Dendritic cell treated with granulocyte-macrophage colony-stimulating factor and Interleukin-4, amounts not matched to agents 40 ng/mL and 50 ng/mL, for 4 days (primary cell): ENCODE measurements around the gene SLC9A7.

ENCODE experiments used
- H3K27ac Mint-ChIP-seq: one replicate; pipeline ENCODE4 v1.8.0; 2022; ENCODE audit warnings: mild to moderate bottlenecking, mixed read lengths
- H3K27me3 Mint-ChIP-seq: one replicate; pipeline ENCODE4 v1.8.0; 2022; ENCODE audit warnings: mild to moderate bottlenecking, mixed read lengths
- H3K36me3 Mint-ChIP-seq: one replicate; pipeline ENCODE4 v1.8.0; 2022; ENCODE audit warnings: low read depth, mixed read lengths
- H3K4me1 Mint-ChIP-seq: one replicate; pipeline ENCODE4 v1.8.0; 2022; ENCODE audit warnings: low read depth, mixed read lengths
- H3K4me3 Mint-ChIP-seq: one replicate; pipeline ENCODE4 v1.8.0; 2022; ENCODE audit warnings: mild to moderate bottlenecking, moderate library complexity, mixed read lengths
- H3K9me3 Mint-ChIP-seq: one replicate; pipeline ENCODE4 v1.8.0; 2022; ENCODE audit warnings: mixed read lengths
- intact Hi-C: fragments of 100-400 bp; cut with micrococcal nuclease; formaldehyde crosslinking; loops from one replicate; pipeline ENCODE4 v1.15.0; 2022

The SLC9A7 gene

GRCh38 chrX:46676399-46677356 lies 82.2 kb downstream of the SLC9A7 start:
- Mint-ChIP-seq H3K27me3 (no peaks in the 10 kb centered on the region), H3K4me3 (no peak overlapping the region), H3K36me3 (peaks cover 6% of the 10 kb centered on the region), H3K9me3 (no peaks in the 10 kb centered on the region), H3K4me1 (no peaks in the 10 kb centered on the region), H3K27ac (no peak overlapping the region)
- intact Hi-C loops = no loop called here

- intact Hi-C loops = no loop called here
- Mint-ChIP-seq H3K27ac (no peak overlapping the region), H3K9me3 (no peaks in the 10 kb centered on the region), H3K4me3 (no peak overlapping the region), H3K4me1 (no peaks in the 10 kb centered on the region), H3K36me3 (peaks cover 6% of the 10 kb centered on the region), H3K27me3 (no peaks in the 10 kb centered on the region)
These were observed 85.1 kb downstream of the SLC9A7 start for GRCh38 chrX:46673620-46674359.

GRCh38 chrX:46670316-46670715 lies 88.6 kb downstream of the SLC9A7 start:
- Mint-ChIP-seq H3K36me3 (peaks cover 6% of the 10 kb centered on the region), H3K9me3 (no peaks in the 10 kb centered on the region), H3K4me3 (no peak overlapping the region), H3K27me3 (no peaks in the 10 kb centered on the region), H3K27ac (no peak overlapping the region), H3K4me1 (peaks cover 5% of the 10 kb centered on the region)
- intact Hi-C loops = no loop called here

GRCh38 chrX:46666831-46667230 lies 92.1 kb downstream of the SLC9A7 start:
- H3K4me3 Mint-ChIP-seq = no peak overlapping the region
- peaks cover 16% of the 10 kb centered on the region for H3K4me1 Mint-ChIP-seq
- H3K36me3 Mint-ChIP-seq = peaks cover 2% of the 10 kb centered on the region
- H3K9me3 Mint-ChIP-seq = no peaks in the 10 kb centered on the region
- no peak overlapping the region for H3K27ac Mint-ChIP-seq
- no peaks in the 10 kb centered on the region for H3K27me3 Mint-ChIP-seq
- intact Hi-C loops = no loop called here

- Mint-ChIP-seq H3K4me1 (peaks cover 16% of the 10 kb centered on the region), H3K4me3 (no peak overlapping the region), H3K27me3 (no peaks in the 10 kb centered on the region), H3K9me3 (no peaks in the 10 kb centered on the region), H3K36me3 (no peaks in the 10 kb centered on the region), H3K27ac (no peak overlapping the region)
- intact Hi-C loops = no loop called here
These were observed 93.4 kb downstream of the SLC9A7 start for GRCh38 chrX:46665232-46666152.

GRCh38 chrX:46662188-46662958 lies 96.5 kb downstream of the SLC9A7 start:
- Mint-ChIP-seq H3K27ac (no peak overlapping the region), H3K27me3 (no peaks in the 10 kb centered on the region), H3K9me3 (no peaks in the 10 kb centered on the region), H3K4me1 (peaks cover 16% of the 10 kb centered on the region), H3K36me3 (no peaks in the 10 kb centered on the region), H3K4me3 (no peak overlapping the region)
- intact Hi-C loops = no loop called here

GRCh38 chrX:46653482-46653881 lies 105.4 kb downstream of the SLC9A7 start:
- Mint-ChIP-seq H3K4me1 (peaks cover 16% of the 10 kb centered on the region), H3K27ac (no peak overlapping the region), H3K27me3 (no peaks in the 10 kb centered on the region), H3K9me3 (no peaks in the 10 kb centered on the region), H3K36me3 (no peaks in the 10 kb centered on the region), H3K4me3 (no peak overlapping the region)
- intact Hi-C loops = no loop called here

GRCh38 chrX:46649421-46650260 lies 109.3 kb downstream of the SLC9A7 start:
- intact Hi-C loops = no loop called here

GRCh38 chrX:46648660-46649059 lies 110.3 kb downstream of the SLC9A7 start:
- H3K9me3 Mint-ChIP-seq = no peaks in the 10 kb centered on the region
- peaks cover 17% of the 10 kb centered on the region for H3K4me1 Mint-ChIP-seq
- H3K27me3 Mint-ChIP-seq = no peaks in the 10 kb centered on the region
- H3K36me3 Mint-ChIP-seq = no peaks in the 10 kb centered on the region
- H3K4me3 Mint-ChIP-seq = no peak overlapping the region
- no peak overlapping the region for H3K27ac Mint-ChIP-seq
- intact Hi-C loops = no loop called here

More at GRCh38 chrX:46649421-46650260, 109.3 kb downstream of the SLC9A7 start:
- Mint-ChIP-seq H3K9me3 (no peaks in the 10 kb centered on the region), H3K36me3 (no peaks in the 10 kb centered on the region), H3K4me1 (peaks cover 17% of the 10 kb centered on the region), H3K27ac (peak overlapping the region; percentile 20), H3K27me3 (no peaks in the 10 kb centered on the region), H3K4me3 (no peak overlapping the region)

- Mint-ChIP-seq H3K4me3 (no peak overlapping the region), H3K27me3 (no peaks in the 10 kb centered on the region), H3K9me3 (no peaks in the 10 kb centered on the region), H3K36me3 (peaks cover 5% of the 10 kb centered on the region), H3K4me1 (peaks cover 24% of the 10 kb centered on the region), H3K27ac (peak overlapping the region; percentile 1)
- intact Hi-C loops = no loop called here
These were observed 111.7 kb downstream of the SLC9A7 start for GRCh38 chrX:46647251-46647650.

- H3K27me3 Mint-ChIP-seq = no peaks in the 10 kb centered on the region
- peaks cover 5% of the 10 kb centered on the region for H3K36me3 Mint-ChIP-seq
- peaks cover 22% of the 10 kb centered on the region for H3K4me1 Mint-ChIP-seq
- H3K9me3 Mint-ChIP-seq = no peaks in the 10 kb centered on the region
- no peak overlapping the region for H3K27ac Mint-ChIP-seq
- intact Hi-C loops = no loop called here
- no peak overlapping the region for H3K4me3 Mint-ChIP-seq
These were observed 113.3 kb downstream of the SLC9A7 start for GRCh38 chrX:46645614-46646013.

- Mint-ChIP-seq H3K27me3 (no peaks in the 10 kb centered on the region), H3K9me3 (no peaks in the 10 kb centered on the region), H3K36me3 (peaks cover 5% of the 10 kb centered on the region), H3K4me1 (peaks cover 10% of the 10 kb centered on the region), H3K27ac (no peak overlapping the region), H3K4me3 (no peak overlapping the region)
- intact Hi-C loops = loop anchor here (5.0 kb wide), 1 partner anchor 66 kb away; no protein-coding TSS in a partner anchor
These were observed 115.3 kb downstream of the SLC9A7 start for GRCh38 chrX:46643636-46644035.
